Smooth muscle cell (in vitro differentiated cells): ENCODE data around the gene PPP1R12A. TPM values are rescaled to one million over a fixed set of nuclear protein-coding genes. Genes with fewer than 3 reads are reported as not detected.

Source experiments
- DNase-seq: peaks from one replicate; lab custom pipeline; 2025; ENCODE audit not compliant: unreplicated experiment; lab: John Stamatoyannopoulos, UW
- H2AFZ ChIP-seq: fragments of 200-600 bp; sonication (generic); 2 replicates; pipeline ENCODE4 v1.6.0; 2016; ENCODE audit warnings: antibody characterized with exemption, low read depth, mild to moderate bottlenecking
- H3F3A ChIP-seq: fragments of 200-600 bp; sonication (generic); 2 replicates; pipeline ENCODE4 v1.6.0; 2017; ENCODE audit warnings: antibody characterized with exemption, low read depth
- H3K27ac ChIP-seq: fragments of 200-600 bp; sonication (generic); 2 replicates; pipeline ENCODE4 v1.5.1; 2016; ENCODE audit warnings: low read depth, mild to moderate bottlenecking
- H3K27me3 ChIP-seq: fragments of 200-600 bp; sonication (generic); 2 replicates; pipeline ENCODE4 v1.6.1; 2016; ENCODE audit warnings: low read depth, mild to moderate bottlenecking
- H3K36me3 ChIP-seq: fragments of 200-600 bp; sonication (generic); 2 replicates; pipeline ENCODE4 v1.5.1; 2016; ENCODE audit warnings: low read depth
- H3K4me1 ChIP-seq: fragments of 200-600 bp; sonication (generic); 2 replicates; pipeline ENCODE4 v1.5.1; 2016; ENCODE audit warnings: low read depth
- H3K4me2 ChIP-seq: fragments of 200-600 bp; sonication (generic); 2 replicates; pipeline ENCODE4 v1.6.0; 2016; ENCODE audit warnings: mild to moderate bottlenecking
- H3K4me3 ChIP-seq: fragments of 200-600 bp; sonication (generic); 2 replicates; pipeline ENCODE4 v1.5.1; 2016; ENCODE audit warnings: mild to moderate bottlenecking
- H3K79me2 ChIP-seq: fragments of 200-600 bp; sonication (generic); 2 replicates; pipeline ENCODE4 v1.6.0; 2016; ENCODE audit warnings: low read depth, mild to moderate bottlenecking
- H3K9ac ChIP-seq: fragments of 200-600 bp; sonication (generic); 2 replicates; pipeline ENCODE4 v1.6.0; 2016; ENCODE audit warnings: low read depth
- H3K9me3 ChIP-seq: fragments of 200-600 bp; sonication (generic); replicated peaks from 2 replicates; pipeline ENCODE4 v1.5.1; 2016; ENCODE audit warnings: low read depth
- H4K20me1 ChIP-seq: fragments of 200-600 bp; sonication (generic); 2 replicates; pipeline ENCODE4 v1.6.0; 2016; ENCODE audit warnings: low read depth
- CTCF ChIP-seq: fragments of 200-600 bp; sonication (generic); IDR thresholded peaks from 2 replicates; pipeline ENCODE4 v1.5.1; 2017; ENCODE audit warnings: borderline replicate concordance, mild to moderate bottlenecking, antibody characterized with exemption; ENCODE audit not compliant: insufficient read depth, poor library complexity, severe bottlenecking
- WGBS: methylation state at CpG from one replicate; pipeline ENCODE4 v1.1.7; 2016; ENCODE audit warnings: low lambda C conversion rate; 5-methylcytosine and 5-hydroxymethylcytosine counted together
- polyA plus RNA-seq: library from polyadenylated mRNA; unstranded; fragments of >200 nt; fragmentation: Nextera tagmentation; extraction: Ambion mirVana; gene quantifications from 2 replicates; pipeline ENCODE4 v1.2.1, GENCODE V29; 2016
- total RNA-seq: library from RNA; depleted of rRNA; stranded (reverse); fragments of >200 nt; gene quantifications from 2 replicates; pipeline ENCODE4 v1.2.3, GENCODE V29; 2014

PPP1R12A gene
- total and polyA plus RNA-seq, 2 experiments from 2014 or later, result 98.7 to 102 TPM

GRCh38 chr12:79956896-79957295, 22.0 kb upstream of the PPP1R12A start:
- H3K9me3 ChIP-seq, result no peaks in the 10 kb centered on the region
- WGBS, result 90% methylated on average over 4 of the region's 4 CpGs
- H3K36me3 ChIP-seq, result peaks cover 4% of the 10 kb centered on the region
- no peaks in the 10 kb centered on the region for H3F3A ChIP-seq
- H3K4me1 ChIP-seq, result no peaks in the 10 kb centered on the region
- TF ChIP-seq CTCF, result no peak
- H3K4me2 ChIP-seq, result no peak overlapping the region
- H3K27ac ChIP-seq, result no peak overlapping the region
- no peak overlapping the region for H3K4me3 ChIP-seq
- no peaks in the 10 kb centered on the region for H3K79me2 ChIP-seq
- no peak overlapping the region for H2AFZ ChIP-seq
- DNase-seq, result no peak
- H3K9ac ChIP-seq, result no peak overlapping the region
- H3K27me3 ChIP-seq, result no peaks in the 10 kb centered on the region
- H4K20me1 ChIP-seq, result no peaks in the 10 kb centered on the region

- H3K79me2 ChIP-seq, result no peaks in the 10 kb centered on the region
- H3F3A ChIP-seq, result no peaks in the 10 kb centered on the region
- TF ChIP-seq CTCF, result no peak
- no peaks in the 10 kb centered on the region for H3K9me3 ChIP-seq
- H3K4me1 ChIP-seq, result no peaks in the 10 kb centered on the region
- H3K27me3 ChIP-seq, result no peaks in the 10 kb centered on the region
- H4K20me1 ChIP-seq, result no peaks in the 10 kb centered on the region
- no peak overlapping the region for H3K27ac ChIP-seq
- H3K36me3 ChIP-seq, result peaks cover 4% of the 10 kb centered on the region
- H3K4me2 ChIP-seq, result no peak overlapping the region
- 89% methylated on average over 3 of the region's 3 CpGs for WGBS
- H3K9ac ChIP-seq, result no peak overlapping the region
- no peak for DNase-seq
- H2AFZ ChIP-seq, result no peak overlapping the region
- no peak overlapping the region for H3K4me3 ChIP-seq
These were observed 20.7 kb upstream of the PPP1R12A start for GRCh38 chr12:79955561-79955960.

GRCh38 chr12:79954037-79954610, 19.2 kb upstream of the PPP1R12A start:
- Histone ChIP-seq H3F3A (no peaks in the 10 kb centered on the region), H3K36me3 (peaks cover 4% of the 10 kb centered on the region), H4K20me1 (no peaks in the 10 kb centered on the region), H3K4me2 (no peak overlapping the region), H2AFZ (no peak overlapping the region), H3K27me3 (no peaks in the 10 kb centered on the region), H3K4me1 (no peaks in the 10 kb centered on the region), H3K9me3 (no peaks in the 10 kb centered on the region), H3K9ac (no peak overlapping the region), H3K4me3 (no peak overlapping the region), H3K79me2 (no peaks in the 10 kb centered on the region), H3K27ac (no peak overlapping the region)
- TF ChIP-seq CTCF, result no peak
- 74% methylated on average over 2 of the region's 2 CpGs for WGBS
- no peak for DNase-seq

- Histone ChIP-seq H3K4me3 (no peak overlapping the region), H3K9ac (no peak overlapping the region), H3K4me1 (no peaks in the 10 kb centered on the region), H3K4me2 (no peak overlapping the region), H3K36me3 (no peaks in the 10 kb centered on the region), H3F3A (no peaks in the 10 kb centered on the region), H3K27me3 (no peaks in the 10 kb centered on the region), H2AFZ (no peak overlapping the region), H3K79me2 (no peaks in the 10 kb centered on the region), H4K20me1 (no peaks in the 10 kb centered on the region), H3K27ac (no peak overlapping the region), H3K9me3 (no peaks in the 10 kb centered on the region)
- TF ChIP-seq CTCF, result no peak
- 90% methylated on average over 1 of the region's 1 CpG for WGBS
- no peak for DNase-seq
These were observed 14.2 kb upstream of the PPP1R12A start for GRCh38 chr12:79949098-79949497.
